MM.1S (cell line): ENCODE measurements around the gene VGF.

Source experiments
- CTCF ChIP-seq: fragments of 300-600 bp; sonication (generic); IDR thresholded peaks from 2 replicates; pipeline ENCODE4 v1.5.1; 2016; ENCODE audit warnings: antibody characterized with exemption, low read length, mixed read lengths
- EZH2 ChIP-seq: fragments of 300-600 bp; sonication (generic); optimal IDR thresholded peaks from 2 replicates; pipeline ENCODE3; 2017; ENCODE audit warnings: low read depth, mild to moderate bottlenecking, antibody characterized with exemption, low read length, mixed read lengths
- EZH2phosphoT487 ChIP-seq: fragments of 300-600 bp; sonication (generic); IDR thresholded peaks from 2 replicates; pipeline ENCODE4 v1.6.1; 2018; ENCODE audit warnings: antibody characterized with exemption, low read length

DNA sequence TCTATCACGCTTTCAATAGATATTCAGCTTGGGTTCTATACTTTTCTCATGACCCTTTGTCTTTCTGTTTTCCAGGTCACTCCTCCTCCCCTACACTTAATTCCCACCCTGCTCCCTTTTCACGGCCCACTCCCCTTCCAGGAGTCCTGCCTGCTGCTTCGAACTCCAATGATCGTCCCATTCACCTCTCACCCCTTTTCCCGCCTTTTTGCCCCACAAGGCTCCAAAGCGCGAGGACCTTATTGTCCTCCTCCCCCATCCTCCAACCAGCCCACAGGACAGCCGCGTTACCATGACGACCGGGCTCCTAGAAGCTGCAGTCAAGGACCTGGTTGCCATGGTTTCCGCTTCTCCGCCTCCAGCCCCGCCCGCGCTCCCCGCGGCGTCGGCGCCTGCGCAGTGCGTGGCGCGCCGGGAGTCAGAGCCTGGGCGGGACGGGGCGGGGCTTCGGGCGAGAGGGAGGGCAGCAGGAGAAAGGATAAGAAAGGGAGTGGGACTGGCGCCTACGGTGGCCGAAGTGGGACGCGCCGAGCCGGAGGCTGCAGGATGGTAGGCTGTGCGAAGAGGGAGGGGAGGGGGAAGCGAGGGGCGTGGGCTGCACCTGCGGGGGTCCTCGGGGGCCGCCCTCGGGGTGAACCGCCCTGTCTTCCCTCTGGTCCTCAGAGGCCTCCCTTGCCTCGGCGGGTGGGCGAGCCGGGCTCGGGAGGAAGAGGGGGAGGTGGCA is 11.2 kb downstream of the VGF start, which contains the start of gene AP1S1:
- TF ChIP-seq CTCF (no peak), EZH2 (no peak), EZH2phosphoT487 (no peak)
